SH-SY5Y (cell line): ENCODE measurements around the gene SH3GL1.

Experiments used
- GATA2 ChIP-seq: IDR thresholded peaks from 2 replicates; pipeline ENCODE4 v1.6.1; 2011; ENCODE audit warnings: mild to moderate bottlenecking, low read depth, low read length
- GATA3 ChIP-seq: IDR thresholded peaks from 2 replicates; pipeline ENCODE4 v1.6.1; 2011; ENCODE audit warnings: low read depth, mild to moderate bottlenecking, low read length, moderate library complexity

DNA sequence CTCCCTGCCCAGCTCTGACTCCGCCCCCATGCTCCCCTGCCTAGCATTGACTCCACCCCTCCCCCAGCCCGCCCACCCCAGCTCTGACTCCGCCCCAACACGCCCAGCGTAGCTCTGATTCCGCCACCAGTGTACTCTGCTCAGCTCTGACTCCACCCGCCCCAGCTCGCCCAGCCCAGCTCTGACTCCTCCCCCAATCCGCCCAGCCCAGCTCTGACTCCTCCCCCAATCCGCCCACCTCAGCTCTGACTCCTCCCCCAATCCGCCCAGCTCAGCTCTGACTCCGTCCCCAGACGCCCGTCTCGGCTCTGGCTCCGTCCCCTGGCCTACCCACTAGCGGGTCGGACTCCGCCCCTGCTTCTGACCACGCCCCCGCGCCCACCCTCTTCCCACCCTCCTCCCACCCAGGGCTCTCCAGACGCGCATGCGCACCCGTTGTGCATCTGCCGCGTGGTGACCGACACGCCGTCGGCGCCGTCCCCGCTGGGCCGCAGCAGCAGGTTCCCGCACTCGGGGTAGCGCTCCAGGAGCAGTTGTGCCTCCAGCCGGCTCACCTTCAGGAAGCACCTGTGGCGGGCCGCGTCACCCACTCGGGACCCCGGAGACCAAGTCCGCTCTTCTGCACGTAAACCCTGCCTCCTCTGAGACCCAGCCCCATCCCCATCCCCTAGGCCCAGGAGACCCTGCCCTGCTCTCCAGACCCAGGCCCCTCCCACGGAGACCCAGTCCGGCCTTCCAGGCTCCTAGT, 71.9 kb downstream of the SH3GL1 start:
- TF ChIP-seq GATA2 (no peak), GATA3 (no peak)
